ENCODE measurements around the gene METAP1D.

The METAP1D gene

GRCh38 chr2:172082105-172082943 lies 82.6 kb downstream of the METAP1D start:
- DNase-seq, result no peak

GRCh38 chr2:172082944-172083627 lies 83.3 kb downstream of the METAP1D start:
- DNase-seq, result no peak

GRCh38 chr2:172083628-172084394 lies 84.1 kb downstream of the METAP1D start:
- no peak for DNase-seq

GRCh38 chr2:172084395-172084644 lies 84.6 kb downstream of the METAP1D start:
- no peak for DNase-seq

GRCh38 chr2:172084645-172085459 lies 85.1 kb downstream of the METAP1D start:
- peak; percentile 79 for DNase-seq

GRCh38 chr2:172085460-172086159 lies 85.9 kb downstream of the METAP1D start, which contains the start of gene DLX1:
Gene DLX1, plus strand, starts transcription at chr2:172085507. Its CDS starts 171 bp downstream, at chr2:172085678.
- DNase-seq, result no peak

GRCh38 chr2:172086241-172087206 lies 86.8 kb downstream of the METAP1D start:
- DNase-seq, result peak; percentile 65

- DNase-seq, result no peak
These were observed 87.5 kb downstream of the METAP1D start for GRCh38 chr2:172087207-172087779.

GRCh38 chr2:172087780-172088244 lies 88.1 kb downstream of the METAP1D start:
- DNase-seq, result no peak

GRCh38 chr2:172088245-172089004 lies 88.7 kb downstream of the METAP1D start:
- DNase-seq, result no peak

- no peak for DNase-seq
These were observed 89.3 kb downstream of the METAP1D start for GRCh38 chr2:172089005-172089504.

GRCh38 chr2:172089633-172090032 lies 89.9 kb downstream of the METAP1D start:
- no peak for DNase-seq

- DNase-seq, result no peak
These were observed 90.5 kb downstream of the METAP1D start for GRCh38 chr2:172090044-172090961.

GRCh38 chr2:172091000-172091641 lies 91.4 kb downstream of the METAP1D start:
- DNase-seq, result no peak

- no peak for DNase-seq
These were observed 92.2 kb downstream of the METAP1D start for GRCh38 chr2:172091761-172092566.

GRCh38 chr2:172092716-172093415 lies 93.1 kb downstream of the METAP1D start:
- DNase-seq, result no peak

Data from activated CD4-positive, alpha-beta T cell treated with anti-CD3 and anti-CD28 coated beads, Interleukin-2, Interleukin-6, amounts not matched to agents 100 ng/mL and 50 ng/mL, durations not matched to agents 16 hours and 8 hours (primary cell).